Type B pancreatic cell (in vitro differentiated cells): ENCODE data around the gene ACAN. TPM values are rescaled to one million over a fixed set of nuclear protein-coding genes. Genes with fewer than 3 reads are reported as not detected.

ENCODE experiments used
- DNase-seq: peaks from one replicate; pipeline ENCODE4 v3.0.0; 2021; ENCODE audit warnings: mixed read lengths; ENCODE audit not compliant: unreplicated experiment; ENCODE audit errors: extremely low spot score
- H3K27ac Mint-ChIP-seq: 2 replicates; pipeline ENCODE4 v1.8.0; 2021; ENCODE audit warnings: mild to moderate bottlenecking, mixed read lengths
- H3K27me3 Mint-ChIP-seq: 2 replicates; pipeline ENCODE4 v1.8.0; 2021; ENCODE audit warnings: mixed read lengths
- H3K36me3 Mint-ChIP-seq: 2 replicates; pipeline ENCODE4 v1.8.0; 2021; ENCODE audit warnings: mixed read lengths
- H3K4me1 Mint-ChIP-seq: one replicate; pipeline ENCODE4 v1.8.0; 2021; ENCODE audit warnings: mixed read lengths; ENCODE audit not compliant: unreplicated experiment
- H3K4me3 Mint-ChIP-seq: 2 replicates; pipeline ENCODE4 v1.8.0; 2021; ENCODE audit warnings: mild to moderate bottlenecking, mixed read lengths
- H3K9me3 Mint-ChIP-seq: 2 replicates; pipeline ENCODE4 v1.8.0; 2021; ENCODE audit warnings: mixed read lengths
- CTCF ChIP-seq: fragments of 200-600 bp; sonication (generic); conservative IDR thresholded peaks from 2 replicates; pipeline ENCODE4 v1.5.0; 2021; ENCODE audit warnings: antibody characterized with exemption, mild to moderate bottlenecking
- total RNA-seq: library from RNA; stranded (reverse); gene quantifications from 2 replicates; pipeline ENCODE4 v1.2.1, GENCODE V29; 2021; ENCODE audit warnings: low replicate concordance

Gene ACAN
- total RNA-seq, 1 donor from 2014 or later, result 6.9 TPM

GRCh38 chr15:88873786-88874185, 70.5 kb downstream of the ACAN start:
- Mint-ChIP-seq H3K27ac (no peak overlapping the region), H3K9me3 (no peaks in the 10 kb centered on the region), H3K36me3 (no peaks in the 10 kb centered on the region), H3K27me3 (peaks cover 12% of the 10 kb centered on the region), H3K4me3 (no peak overlapping the region), H3K4me1 (peaks cover 15% of the 10 kb centered on the region)
- no peak for DNase-seq
- no peak for TF ChIP-seq CTCF

DNA sequence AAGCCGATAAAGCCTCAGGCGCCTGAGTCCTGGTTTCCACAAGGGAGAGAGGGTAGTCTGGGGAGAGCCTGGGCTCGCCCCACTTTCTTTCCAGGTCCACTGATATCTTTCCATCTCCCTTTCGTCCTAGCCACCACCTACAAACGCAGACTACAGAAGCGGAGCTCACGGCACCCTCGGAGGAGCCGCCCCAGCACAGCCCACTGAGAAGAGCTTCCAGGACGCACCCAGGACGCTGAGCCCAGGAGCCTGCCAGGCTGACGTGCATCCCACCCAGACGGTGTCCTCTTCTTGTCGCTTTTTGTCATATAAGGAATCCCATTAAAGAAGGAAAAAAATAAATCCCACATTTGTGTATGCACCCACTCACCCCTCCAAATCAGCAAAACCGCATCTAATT, 71.0 kb downstream of the ACAN start:
- Mint-ChIP-seq H3K27me3 (peaks cover 12% of the 10 kb centered on the region), H3K27ac (no peak overlapping the region)
- no peak for TF ChIP-seq CTCF

DNA sequence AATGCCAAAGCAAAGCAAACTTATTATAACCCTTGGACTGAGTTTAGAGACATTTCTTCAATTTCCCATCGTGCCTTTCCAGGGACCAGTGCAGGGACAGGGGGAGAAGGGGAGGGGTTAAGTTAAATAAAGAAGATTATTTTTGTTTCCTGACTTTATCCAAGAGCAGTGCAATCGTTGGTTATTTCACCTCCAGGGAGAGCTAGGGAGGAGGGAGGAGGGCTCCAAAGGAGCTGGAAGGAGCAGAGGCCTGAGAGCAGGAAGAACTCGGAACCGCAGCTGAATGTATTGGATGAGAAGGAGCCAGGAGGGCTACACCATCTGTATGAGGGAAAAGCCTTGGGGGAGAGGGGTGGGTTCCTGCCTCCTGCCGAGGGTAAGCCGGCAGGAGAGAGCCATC, 71.4 kb downstream of the ACAN start:
- H3K4me3 Mint-ChIP-seq, result no peak overlapping the region
- no peaks in the 10 kb centered on the region for H3K9me3 Mint-ChIP-seq
- H3K4me1 Mint-ChIP-seq, result peaks cover 15% of the 10 kb centered on the region
- H3K27me3 Mint-ChIP-seq, result peaks cover 12% of the 10 kb centered on the region
- TF ChIP-seq CTCF, result no peak
- no peak for DNase-seq
- no peak overlapping the region for H3K27ac Mint-ChIP-seq
- no peaks in the 10 kb centered on the region for H3K36me3 Mint-ChIP-seq

More for the DNA sequence above, 71.0 kb downstream of the ACAN start:
- no peaks in the 10 kb centered on the region for H3K36me3 Mint-ChIP-seq
- H3K4me3 Mint-ChIP-seq, result no peak overlapping the region
- no peaks in the 10 kb centered on the region for H3K9me3 Mint-ChIP-seq
- H3K4me1 Mint-ChIP-seq, result peaks cover 15% of the 10 kb centered on the region
- no peak for DNase-seq

- no peaks in the 10 kb centered on the region for H3K9me3 Mint-ChIP-seq
- DNase-seq, result no peak
Measured at GRCh38 chr15:88876573-88876972, 73.3 kb downstream of the ACAN start.

DNA sequence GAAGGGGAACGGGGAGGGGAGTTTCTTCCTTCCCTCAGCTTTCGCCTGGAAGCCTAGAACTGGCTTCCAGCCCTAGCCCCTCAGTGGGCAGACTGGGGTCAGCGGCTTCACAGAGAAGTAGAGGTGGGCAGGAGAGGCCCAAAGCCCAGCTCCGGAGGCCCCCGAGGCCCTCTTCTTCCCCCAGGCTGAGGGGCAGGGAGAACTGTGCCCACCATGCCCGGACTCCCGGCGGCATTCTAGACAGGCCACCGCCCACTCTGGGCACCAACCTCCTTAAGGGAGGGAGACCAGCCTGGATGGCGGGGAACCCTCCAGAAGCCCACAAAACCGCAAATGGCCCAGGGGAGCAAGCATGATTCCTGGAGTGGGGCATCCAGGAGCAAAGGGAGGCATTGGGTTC, 74.2 kb downstream of the ACAN start:
- H3K36me3 Mint-ChIP-seq, result no peaks in the 10 kb centered on the region
- peaks cover 14% of the 10 kb centered on the region for H3K4me1 Mint-ChIP-seq
- H3K27me3 Mint-ChIP-seq, result peaks cover 7% of the 10 kb centered on the region
- H3K27ac Mint-ChIP-seq, result no peak overlapping the region
- no peaks in the 10 kb centered on the region for H3K9me3 Mint-ChIP-seq
- DNase-seq, result no peak
- no peak overlapping the region for H3K4me3 Mint-ChIP-seq
- no peak for TF ChIP-seq CTCF

More at GRCh38 chr15:88876573-88876972, 73.3 kb downstream of the ACAN start:
- H3K27ac Mint-ChIP-seq, result no peak overlapping the region
- TF ChIP-seq CTCF, result no peak
- H3K27me3 Mint-ChIP-seq, result peaks cover 12% of the 10 kb centered on the region
- no peak overlapping the region for H3K4me3 Mint-ChIP-seq
- H3K4me1 Mint-ChIP-seq, result peaks cover 15% of the 10 kb centered on the region
- no peaks in the 10 kb centered on the region for H3K36me3 Mint-ChIP-seq

- H3K4me3 Mint-ChIP-seq, result no peak overlapping the region
- peaks cover 10% of the 10 kb centered on the region for H3K4me1 Mint-ChIP-seq
- H3K9me3 Mint-ChIP-seq, result no peaks in the 10 kb centered on the region
- DNase-seq, result no peak
- H3K27me3 Mint-ChIP-seq, result peaks cover 3% of the 10 kb centered on the region
- no peak overlapping the region for H3K27ac Mint-ChIP-seq
- no peak for TF ChIP-seq CTCF
- H3K36me3 Mint-ChIP-seq, result no peaks in the 10 kb centered on the region
Measured at GRCh38 chr15:88877906-88878305, 74.7 kb downstream of the ACAN start.
